Urinary bladder (tissue), 4 donors: Measurements from ENCODE around the gene ICA1. TPM values are rescaled to one million over a fixed set of nuclear protein-coding genes. Genes with fewer than 3 reads are reported as not detected.
"Not testable (repeated sequence)": the region's sequence is repeated elsewhere in the genome, so short reads cannot be mapped to it uniquely, and the experiment has no call there.

Source experiments
- DNase-seq: peaks from one replicate; pipeline ENCODE4 v3.0.0-alpha.2; 2015; ENCODE audit errors: extremely low spot score
- H3K27ac ChIP-seq: one replicate; pipeline ENCODE4 v1.5.1; 2013; ENCODE audit warnings: low read depth, mild to moderate bottlenecking, moderate library complexity
- H3K36me3 ChIP-seq: one replicate; pipeline ENCODE4 v1.6.1; 2013; ENCODE audit warnings: mild to moderate bottlenecking, moderate library complexity; ENCODE audit not compliant: insufficient read depth
- H3K4me1 ChIP-seq: one replicate; pipeline ENCODE4 v1.6.1; 2013; ENCODE audit warnings: mild to moderate bottlenecking, moderate library complexity; ENCODE audit not compliant: insufficient read depth
- H3K4me3 ChIP-seq: one replicate; pipeline ENCODE4 v1.5.1; 2013; ENCODE audit warnings: low read depth, low read length
- WGBS: extraction: QIAGEN DNeasy Blood & Tissue Kit; methylation state at CpG from one replicate; pipeline ENCODE4 v1.1.7; 2013; 5-methylcytosine and 5-hydroxymethylcytosine counted together
- polyA plus RNA-seq: library from polyadenylated mRNA; stranded (reverse); fragments of 200-250 nt; gene quantifications from one replicate; pipeline ENCODE4 v1.2.3, GENCODE V29; 2013
- small RNA-seq: library from RNA; depleted of rRNA; stranded (forward); fragments of <200 nt; gene quantifications from one replicate; pipeline ENCODE3, GENCODE V24; 2014
- total RNA-seq: library from RNA; depleted of rRNA; stranded (reverse); fragments of >200 nt; gene quantifications from one replicate; pipeline ENCODE4 v1.2.3, GENCODE V29; 2014
- donor health status: healthy with polysubstance abuse.
- donor health status: healthy.

The ICA1 gene
- total and polyA plus RNA-seq, 2 donors, result 8.3 to 32.8 TPM

DNA sequence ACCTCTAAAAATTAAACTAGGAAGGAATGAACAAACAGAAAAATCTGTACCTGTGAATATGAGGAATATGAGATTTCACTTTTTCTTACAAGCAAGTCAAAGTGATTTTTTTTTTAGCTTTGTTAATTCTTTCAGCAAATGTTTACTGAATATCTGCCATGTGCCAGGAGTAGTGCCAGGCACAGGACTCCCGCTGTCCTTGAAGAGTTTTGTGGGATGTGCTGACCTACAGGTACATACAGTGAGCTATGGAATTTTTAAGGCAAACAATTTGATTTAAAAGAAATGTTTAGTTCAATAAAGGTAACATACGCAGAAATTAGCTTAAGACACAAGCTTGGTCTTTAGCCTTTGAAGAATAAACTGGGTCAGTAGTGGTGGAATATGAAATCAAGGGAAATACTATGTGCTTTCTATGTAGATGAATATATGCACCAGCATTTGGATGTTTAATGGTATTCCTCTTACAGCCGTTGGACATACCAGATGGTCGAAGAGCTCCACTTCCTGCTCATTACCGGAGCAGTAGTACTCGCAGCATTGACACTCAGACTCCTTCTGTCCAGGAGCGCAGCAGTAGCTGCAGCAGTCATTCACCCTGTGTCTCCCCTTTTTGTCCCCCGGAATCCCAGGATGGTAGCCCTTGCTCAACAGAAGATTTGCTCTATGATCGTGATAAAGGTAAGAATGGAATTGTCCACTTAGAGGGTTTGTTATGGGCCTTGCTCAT lies 191.4 kb downstream of the ICA1 start:
- Histone ChIP-seq H3K36me3 (no peaks in the 10 kb centered on the region), H3K4me1 (no peaks in the 10 kb centered on the region), H3K27ac (no peak overlapping the region), H3K4me3 (no peak overlapping the region)
- 91% methylated on average over 9 of the region's 9 CpGs for WGBS
- no peak for DNase-seq

DNA sequence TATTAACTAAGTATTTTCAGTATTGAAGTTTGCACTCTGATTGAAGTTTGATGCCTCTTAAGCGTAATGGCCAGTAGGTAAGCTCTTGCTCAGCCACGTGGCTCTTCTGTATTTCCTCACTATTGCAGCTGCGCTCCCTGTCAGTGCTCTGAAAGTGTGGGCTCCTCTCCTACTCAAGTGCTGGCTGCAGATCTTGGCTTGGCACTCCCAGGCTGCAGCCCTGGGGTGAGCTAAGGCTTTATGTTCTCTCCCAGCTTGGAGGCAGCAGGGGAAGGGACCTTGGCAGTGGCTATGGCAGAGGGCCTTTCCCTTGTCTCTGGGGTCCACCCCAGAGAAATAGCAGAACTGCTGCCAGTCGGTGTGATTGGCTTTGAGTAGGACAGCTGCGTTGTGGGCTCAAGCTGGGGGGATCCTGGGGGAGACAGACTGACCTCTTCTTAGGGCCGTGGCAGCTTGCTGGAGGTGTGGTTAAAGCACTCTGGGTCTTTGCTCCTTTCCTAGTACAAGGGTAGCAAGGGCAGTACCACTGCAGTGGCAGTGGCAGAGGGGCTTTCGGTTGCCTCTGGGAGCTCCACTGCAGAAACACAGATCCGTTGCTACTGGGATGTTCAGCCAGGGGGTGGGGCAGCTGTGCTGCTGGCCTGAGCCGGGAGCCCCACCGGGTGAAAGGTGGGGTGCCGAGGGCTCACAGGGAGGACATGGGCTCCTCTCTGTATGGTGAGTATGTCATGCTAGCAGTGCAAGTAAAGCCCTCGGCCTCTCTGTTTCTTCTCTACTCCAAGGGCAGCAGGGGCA lies 192.9 kb downstream of the ICA1 start:
- Histone ChIP-seq H3K4me1 (no peaks in the 10 kb centered on the region), H3K36me3 (no peaks in the 10 kb centered on the region), H3K27ac (no peak overlapping the region), H3K4me3 (no peak overlapping the region)
- WGBS, result 81% methylated on average over 12 of the region's 12 CpGs
- DNase-seq, result no peak

DNA sequence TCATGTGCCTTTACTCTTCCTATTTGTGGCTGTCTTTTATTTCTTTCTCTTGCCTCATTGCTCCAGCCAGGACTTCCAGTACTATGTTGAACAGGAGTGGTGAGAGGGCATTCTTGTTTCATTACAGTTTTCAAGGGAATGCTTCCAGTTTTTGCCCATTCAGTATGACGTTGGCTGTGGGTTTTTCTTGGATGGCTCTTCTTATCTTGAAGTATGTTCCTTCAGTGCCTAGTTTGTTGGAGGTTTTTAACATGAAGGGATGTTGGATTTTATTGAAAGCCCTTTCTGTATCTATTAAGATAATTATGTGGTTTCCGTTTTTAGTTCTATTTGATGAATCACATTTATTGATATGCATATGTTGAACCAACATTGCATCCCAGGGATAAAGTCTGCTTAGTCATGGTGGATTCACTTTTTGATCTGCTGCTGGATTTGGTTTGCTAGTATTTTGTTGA lies 196.6 kb downstream of the ICA1 start:
- Histone ChIP-seq H3K4me3 (no peak overlapping the region), H3K27ac (no peak overlapping the region), H3K36me3 (peaks cover 2% of the 10 kb centered on the region), H3K4me1 (no peaks in the 10 kb centered on the region)
- DNase-seq, result no peak
- 86% methylated on average over 2 of the region's 2 CpGs for WGBS

DNA sequence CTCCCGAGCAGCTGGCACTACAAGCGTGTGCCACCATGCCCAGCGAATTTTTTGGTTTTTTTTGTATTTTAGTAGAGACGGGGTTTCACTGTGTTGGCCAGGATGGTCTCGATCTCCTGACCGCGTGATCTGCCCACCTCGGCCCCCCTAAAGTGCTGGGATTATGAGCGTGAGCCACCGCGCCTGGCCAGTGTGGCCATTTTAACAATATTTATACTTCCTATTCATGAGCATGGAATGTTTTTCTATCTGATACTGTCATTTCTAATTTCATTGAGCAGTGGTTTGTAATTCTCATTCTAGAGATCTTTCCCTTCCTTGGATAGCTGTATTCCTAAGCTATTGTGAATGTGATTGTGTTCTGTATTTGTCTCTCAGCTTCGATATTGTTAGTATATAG lies 197.1 kb downstream of the ICA1 start:
- 98% methylated on average over 12 of the region's 12 CpGs for whole genome bisulfite sequencing
- Histone ChIP-seq H3K4me1 (no peaks in the 10 kb centered on the region), H3K27ac (no peak overlapping the region), H3K36me3 (peaks cover 2% of the 10 kb centered on the region), H3K4me3 (no peak overlapping the region)
- DNase-seq, result no peak

- H3K4me3 ChIP-seq, result no peak overlapping the region
- peaks cover 2% of the 10 kb centered on the region for H3K36me3 ChIP-seq
- no peaks in the 10 kb centered on the region for H3K4me1 ChIP-seq
- no peak for DNase-seq
- no peak overlapping the region for H3K27ac ChIP-seq
Observed at GRCh38 chr7:8063706-8064297, 198.2 kb downstream of the ICA1 start.

GRCh38 chr7:8063300-8063699 lies 198.7 kb downstream of the ICA1 start:
- WGBS, result 90% methylated on average over 5 of the region's 5 CpGs
- not testable (repeated sequence) for H3K4me3 ChIP-seq, DNase-seq, H3K4me1 ChIP-seq, H3K27ac ChIP-seq, H3K36me3 ChIP-seq

Small RNA genes within 50 kb of the gene (small RNA-seq; reads per million reads assigned to genes)
- not detected for gene AC007009.1

Other genes starting within 250 kb of the ICA1 start
- gene NXPH1, start 171.4 kb upstream of the ICA1 start, total RNA-seq, result 2.0 TPM
- gene NXPH1, start 171.4 kb upstream of the ICA1 start, polyA plus RNA-seq, result 0.14 TPM